Cardiac fibroblast (primary cell): ENCODE results near the gene ZBTB9.
"Not testable (repeated sequence)": the region's sequence is repeated elsewhere in the genome, so short reads cannot be mapped to it uniquely, and the experiment has no call there.

ENCODE experiments used
- DNase-seq, 2 donors: peaks; one replicate each; pipeline versions ENCODE4 v3.0.0 to v3.0.0-alpha.2; 2010; ENCODE audit warnings: low read depth in 2 of 2
- H3K4me3 ChIP-seq, 2 donors: replicated peaks in 1 of 2; 1 replicate in 1 of 2; 2 replicates in 1 of 2; pipeline ENCODE4 v1.5.1; 2011; ENCODE audit warnings: low read depth in 2 of 2, low read length in 2 of 2, mild to moderate bottlenecking in 2 of 2, moderate library complexity in 1 of 2
- TF ChIP-seq, protein P1 (sequence below): IDR thresholded peaks from one replicate; pipeline ENCODE4 v1.5.1; 2011; ENCODE audit warnings: low read depth, mild to moderate bottlenecking, low read length, inconsistent platforms

Gene ZBTB9

GRCh38 chr6:33467091-33467490, 12.7 kb downstream of the ZBTB9 start:
- DNase-seq, result no peak
- H3K4me3 ChIP-seq, result no peak overlapping the region
- TF ChIP-seq, protein P1, sequence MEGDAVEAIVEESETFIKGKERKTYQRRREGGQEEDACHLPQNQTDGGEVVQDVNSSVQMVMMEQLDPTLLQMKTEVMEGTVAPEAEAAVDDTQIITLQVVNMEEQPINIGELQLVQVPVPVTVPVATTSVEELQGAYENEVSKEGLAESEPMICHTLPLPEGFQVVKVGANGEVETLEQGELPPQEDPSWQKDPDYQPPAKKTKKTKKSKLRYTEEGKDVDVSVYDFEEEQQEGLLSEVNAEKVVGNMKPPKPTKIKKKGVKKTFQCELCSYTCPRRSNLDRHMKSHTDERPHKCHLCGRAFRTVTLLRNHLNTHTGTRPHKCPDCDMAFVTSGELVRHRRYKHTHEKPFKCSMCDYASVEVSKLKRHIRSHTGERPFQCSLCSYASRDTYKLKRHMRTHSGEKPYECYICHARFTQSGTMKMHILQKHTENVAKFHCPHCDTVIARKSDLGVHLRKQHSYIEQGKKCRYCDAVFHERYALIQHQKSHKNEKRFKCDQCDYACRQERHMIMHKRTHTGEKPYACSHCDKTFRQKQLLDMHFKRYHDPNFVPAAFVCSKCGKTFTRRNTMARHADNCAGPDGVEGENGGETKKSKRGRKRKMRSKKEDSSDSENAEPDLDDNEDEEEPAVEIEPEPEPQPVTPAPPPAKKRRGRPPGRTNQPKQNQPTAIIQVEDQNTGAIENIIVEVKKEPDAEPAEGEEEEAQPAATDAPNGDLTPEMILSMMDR, result no peak

DNA sequence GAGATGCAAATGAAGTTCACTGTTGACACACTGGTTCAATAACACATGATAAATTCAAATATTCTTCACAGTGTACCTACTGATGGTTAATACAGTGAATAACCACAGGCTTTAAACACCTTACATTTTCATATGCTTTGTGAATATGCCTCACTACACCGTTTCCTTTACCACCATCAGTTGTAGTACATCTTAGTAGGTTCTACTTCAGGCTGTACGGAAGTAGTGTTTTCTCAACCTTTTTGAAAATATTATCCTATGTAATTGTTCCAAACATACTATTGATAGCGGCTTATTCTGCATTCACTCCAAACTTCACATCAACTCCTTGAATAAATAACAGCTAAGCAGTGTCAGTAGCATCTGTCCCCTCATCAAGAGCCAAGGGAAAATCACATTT, 15.3 kb downstream of the ZBTB9 start:
- H3K4me3 ChIP-seq, result no peak overlapping the region
- TF ChIP-seq, protein P1, result no peak
- no peak for DNase-seq

- TF ChIP-seq, protein P1, result no peak
- DNase-seq, result no peak
- H3K4me3 ChIP-seq, result no peak overlapping the region
Measured at GRCh38 chr6:33477864-33478263, 23.5 kb downstream of the ZBTB9 start.

DNA sequence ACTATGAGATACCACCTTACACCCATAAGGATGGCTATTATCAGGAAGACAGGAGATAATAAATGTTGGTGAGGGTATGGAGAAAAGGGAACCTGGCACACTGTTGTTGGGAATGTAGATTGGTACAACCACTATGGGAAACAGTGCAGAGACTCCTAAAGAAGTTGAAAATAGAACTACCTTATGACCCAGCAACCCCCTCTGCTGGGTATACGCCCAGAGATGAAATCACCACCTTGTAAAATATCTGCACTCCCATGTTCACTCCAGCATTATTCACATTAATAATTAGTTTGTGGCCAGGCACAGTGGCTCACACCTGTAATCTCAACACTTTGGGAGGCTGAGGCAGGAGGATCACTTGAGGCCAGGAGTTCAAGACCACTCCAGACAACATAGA, 26.8 kb downstream of the ZBTB9 start:
- DNase-seq, result no peak
- no peak overlapping the region for H3K4me3 ChIP-seq
- TF ChIP-seq, protein P1, result no peak

GRCh38 chr6:33482620-33483019, 28.2 kb downstream of the ZBTB9 start:
- H3K4me3 ChIP-seq, DNase-seq: not testable (repeated sequence)

DNA sequence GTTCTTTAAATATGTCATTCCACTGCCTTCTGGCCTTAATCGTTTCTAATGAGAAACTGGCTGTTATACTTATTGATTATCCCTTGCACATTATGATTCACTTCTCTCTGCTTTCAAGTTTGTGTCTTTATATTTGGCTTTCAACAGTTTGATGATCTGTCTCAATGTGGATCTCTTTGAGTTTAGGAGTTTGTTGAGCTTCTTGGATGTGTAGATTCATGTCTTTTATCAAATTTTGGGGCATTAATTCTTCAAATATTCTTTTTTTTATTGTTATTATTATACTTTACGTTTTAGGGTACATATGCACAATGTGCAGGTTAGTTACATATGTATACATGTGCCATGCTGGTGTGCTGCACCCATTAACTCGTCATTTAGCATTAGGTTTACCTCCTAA, 29.3 kb downstream of the ZBTB9 start:
- H3K4me3 ChIP-seq, result no peak overlapping the region
- no peak for DNase-seq
- TF ChIP-seq, protein P1, result no peak

DNA sequence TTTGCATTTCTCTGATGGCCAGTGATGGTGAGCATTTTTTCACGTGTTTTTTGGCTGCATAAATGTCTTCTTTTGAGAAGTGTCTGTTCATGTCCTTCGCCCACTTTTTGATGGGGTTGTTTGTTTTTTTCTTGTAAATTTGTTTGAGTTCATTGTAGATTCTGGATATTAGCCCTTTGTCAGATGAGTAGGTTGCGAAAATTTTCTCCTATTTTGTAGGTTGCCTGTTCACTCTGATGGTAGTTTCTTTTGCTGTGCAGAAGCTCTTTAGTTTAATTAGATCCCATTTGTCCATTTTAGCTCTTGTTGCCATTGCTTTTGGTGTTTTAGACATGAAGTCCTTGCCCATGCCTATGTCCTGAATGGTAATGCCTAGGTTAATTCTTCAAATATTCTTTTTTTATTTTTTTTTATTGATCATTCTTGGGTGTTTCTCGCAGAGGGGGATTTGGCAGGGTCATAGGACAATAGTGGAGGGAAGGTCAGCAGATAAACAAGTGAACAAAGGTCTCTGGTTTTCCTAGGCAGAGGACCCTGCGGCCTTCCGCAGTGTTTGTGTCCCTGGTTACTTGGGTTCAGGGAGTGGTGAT, 30.4 kb downstream of the ZBTB9 start:
- not testable (repeated sequence) for DNase-seq, H3K4me3 ChIP-seq

GRCh38 chr6:33485680-33486079, 31.3 kb downstream of the ZBTB9 start:
- DNase-seq, H3K4me3 ChIP-seq: not testable (repeated sequence)
